HG02840 (cell line): Measurements from ENCODE around the gene P4HTM.
"Not testable (repeated sequence)": the region's sequence is repeated elsewhere in the genome, so short reads cannot be mapped to it uniquely, and the experiment has no call there.

ENCODE experiments used
- ATAC-seq: cut with Tn5 transposase; IDR thresholded peaks from one replicate; pipeline ENCODE4 v1.9.1; 2021; ENCODE audit warnings: mild to moderate bottlenecking, moderate library complexity, moderate number of reproducible peaks; ENCODE audit not compliant: unreplicated experiment, low FRiP score

The P4HTM gene

DNA sequence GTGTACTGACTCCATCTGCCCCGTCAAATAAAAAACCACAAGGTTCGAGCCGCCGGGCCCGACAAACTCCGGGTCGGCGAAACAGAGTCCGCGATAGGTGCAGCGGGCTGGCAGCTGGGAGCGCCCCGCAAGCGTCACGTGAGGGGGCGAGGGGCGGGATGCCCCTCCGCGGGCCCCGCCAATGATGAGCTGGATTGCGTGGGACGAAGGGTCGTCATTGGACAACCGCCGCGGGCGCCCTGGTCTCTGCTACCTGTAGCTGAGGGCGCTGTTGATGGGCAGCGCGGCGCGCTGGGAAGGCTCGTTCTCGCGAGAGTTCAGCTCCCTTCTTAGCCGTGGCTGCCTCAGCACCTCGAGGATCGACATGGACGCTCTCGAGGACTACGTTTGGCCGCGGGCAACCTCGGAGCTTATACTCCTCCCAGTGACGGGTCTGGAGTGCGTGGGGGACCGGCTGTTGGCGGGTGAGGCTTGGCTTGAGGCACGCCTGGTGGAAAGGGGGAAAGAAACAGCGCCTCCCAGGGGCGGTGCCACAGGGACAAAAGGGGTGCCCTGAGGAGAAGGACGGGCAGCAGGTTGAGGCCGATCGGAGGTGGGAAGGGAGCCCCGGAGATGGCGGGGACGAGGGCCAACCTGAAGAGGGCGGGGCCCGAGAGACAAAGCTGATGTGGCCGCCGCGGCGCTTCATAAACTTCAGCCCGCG lies 17.2 kb downstream of the P4HTM start, which contains the start of gene WDR6:
WDR6 (plus strand) TSS at position 324 of the 703 bp plus-strand sequence; CDS start at position 365, 41 bp downstream.
- ATAC-seq: peak; percentile 87

DNA sequence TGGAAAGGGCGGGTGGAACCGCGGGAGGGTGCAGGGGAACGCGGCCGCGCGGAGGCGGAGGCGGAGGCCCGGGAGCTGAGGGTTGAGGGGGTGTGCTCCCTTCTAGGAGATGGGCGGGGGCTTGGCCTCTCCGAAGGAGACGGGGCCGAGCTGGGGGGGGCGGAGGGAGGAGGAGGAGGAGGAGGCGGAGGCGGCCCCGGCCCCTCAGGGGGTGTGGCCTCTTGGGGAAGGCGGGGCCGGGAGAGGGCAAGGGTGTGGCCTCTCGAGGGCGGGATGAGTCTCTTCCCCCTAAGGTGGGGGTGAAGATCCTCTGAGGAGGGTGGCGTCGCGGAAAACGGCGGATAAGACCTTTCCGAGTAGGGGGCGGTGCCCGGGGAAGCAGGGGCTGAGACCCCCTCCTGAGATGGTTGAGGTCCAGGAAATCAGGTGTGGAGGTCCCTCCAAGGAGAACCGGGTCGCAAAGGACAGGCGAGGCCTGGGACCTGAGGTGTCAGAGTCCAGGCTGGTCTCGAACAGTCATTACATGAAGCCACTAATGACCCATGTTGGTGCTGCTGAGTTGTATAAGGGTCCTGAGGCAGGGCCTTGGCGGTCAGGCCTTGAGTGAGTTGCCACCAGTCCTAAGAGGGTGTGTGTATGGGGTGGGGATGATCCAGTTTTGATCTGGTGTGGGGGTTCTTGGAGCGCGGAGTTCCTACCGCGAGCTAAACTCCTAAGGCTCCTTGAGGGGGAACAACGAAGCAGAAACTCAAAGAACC lies 17.9 kb downstream of the P4HTM start:
- peak; percentile 31 for ATAC-seq

DNA sequence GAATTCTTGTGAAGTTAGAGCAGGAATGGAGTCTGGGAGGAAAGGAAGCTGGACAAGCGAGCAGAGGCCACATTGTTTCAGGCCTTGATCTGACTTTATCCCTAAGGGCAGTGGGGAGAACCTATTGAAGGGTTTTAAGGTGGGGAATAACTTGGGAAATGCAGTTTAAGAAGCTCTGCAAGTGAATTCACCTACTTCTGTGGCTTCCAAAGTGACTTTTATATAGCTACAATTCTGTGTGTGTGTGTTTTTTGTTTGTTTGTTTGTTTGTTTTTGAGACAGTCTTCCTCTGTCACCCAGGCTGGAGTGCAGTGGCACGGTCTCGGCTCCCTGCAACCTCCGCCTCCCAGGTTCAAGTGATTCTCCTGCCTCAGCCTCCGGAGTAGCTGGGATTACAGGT lies 18.6 kb downstream of the P4HTM start:
- not testable (repeated sequence) for ATAC-seq

DNA sequence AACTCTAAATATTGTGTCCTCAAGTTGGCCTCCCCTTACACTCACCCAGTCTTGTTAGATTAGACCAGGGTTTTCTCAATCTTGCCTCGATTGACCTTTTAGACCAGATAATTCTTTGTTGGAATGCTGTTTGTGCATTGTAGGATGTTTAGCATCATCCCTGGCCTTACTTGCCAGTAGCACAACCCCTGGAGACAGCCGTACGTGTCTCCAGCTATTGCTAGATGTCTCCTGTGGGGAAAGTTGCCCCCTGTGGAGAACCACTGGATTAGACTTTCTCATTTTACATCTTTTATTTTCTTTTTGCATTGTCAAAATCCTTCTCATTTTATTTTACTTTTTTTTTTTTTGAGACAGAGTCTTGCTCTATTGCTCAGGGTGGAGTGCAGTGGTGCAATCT lies 19.4 kb downstream of the P4HTM start:
- ATAC-seq: no peak

DNA sequence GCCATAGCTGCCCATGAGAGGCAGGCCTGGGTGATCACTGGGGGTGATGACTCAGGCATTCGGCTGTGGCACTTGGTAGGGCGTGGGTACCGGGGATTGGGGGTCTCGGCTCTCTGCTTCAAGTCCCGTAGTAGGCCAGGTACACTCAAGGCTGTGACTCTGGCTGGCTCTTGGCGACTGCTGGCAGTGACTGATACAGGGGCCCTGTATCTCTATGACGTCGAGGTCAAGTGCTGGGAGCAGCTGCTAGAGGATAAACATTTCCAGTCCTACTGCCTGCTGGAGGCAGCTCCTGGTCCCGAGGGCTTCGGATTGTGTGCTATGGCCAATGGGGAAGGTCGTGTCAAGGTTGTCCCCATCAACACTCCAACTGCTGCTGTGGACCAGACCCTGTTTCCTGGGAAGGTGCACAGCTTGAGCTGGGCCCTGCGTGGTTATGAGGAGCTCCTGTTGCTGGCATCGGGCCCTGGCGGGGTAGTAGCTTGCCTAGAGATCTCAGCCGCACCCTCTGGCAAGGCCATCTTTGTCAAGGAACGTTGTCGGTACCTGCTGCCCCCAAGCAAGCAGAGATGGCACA lies 22.5 kb downstream of the P4HTM start:
- ATAC-seq: no peak

DNA sequence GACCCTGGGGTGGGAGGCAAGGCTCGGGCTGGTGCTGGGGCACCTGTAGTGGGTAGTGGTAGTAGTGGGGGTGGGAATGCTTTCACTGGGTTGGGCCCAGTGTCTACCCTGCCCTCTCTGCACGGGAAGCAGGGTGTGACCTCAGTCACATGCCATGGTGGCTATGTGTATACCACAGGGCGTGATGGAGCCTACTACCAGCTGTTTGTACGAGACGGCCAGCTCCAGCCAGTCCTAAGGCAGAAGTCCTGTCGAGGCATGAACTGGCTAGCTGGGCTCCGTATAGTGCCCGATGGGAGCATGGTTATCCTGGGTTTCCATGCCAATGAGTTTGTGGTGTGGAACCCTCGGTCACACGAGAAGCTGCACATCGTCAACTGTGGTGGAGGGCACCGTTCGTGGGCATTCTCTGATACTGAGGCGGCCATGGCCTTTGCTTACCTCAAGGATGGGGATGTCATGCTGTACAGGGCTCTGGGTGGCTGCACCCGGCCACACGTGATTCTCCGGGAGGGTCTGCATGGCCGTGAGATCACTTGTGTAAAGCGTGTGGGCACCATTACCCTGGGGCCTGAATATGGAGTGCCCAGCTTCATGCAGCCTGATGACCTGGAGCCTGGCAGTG lies 23.2 kb downstream of the P4HTM start:
- no peak for ATAC-seq

DNA sequence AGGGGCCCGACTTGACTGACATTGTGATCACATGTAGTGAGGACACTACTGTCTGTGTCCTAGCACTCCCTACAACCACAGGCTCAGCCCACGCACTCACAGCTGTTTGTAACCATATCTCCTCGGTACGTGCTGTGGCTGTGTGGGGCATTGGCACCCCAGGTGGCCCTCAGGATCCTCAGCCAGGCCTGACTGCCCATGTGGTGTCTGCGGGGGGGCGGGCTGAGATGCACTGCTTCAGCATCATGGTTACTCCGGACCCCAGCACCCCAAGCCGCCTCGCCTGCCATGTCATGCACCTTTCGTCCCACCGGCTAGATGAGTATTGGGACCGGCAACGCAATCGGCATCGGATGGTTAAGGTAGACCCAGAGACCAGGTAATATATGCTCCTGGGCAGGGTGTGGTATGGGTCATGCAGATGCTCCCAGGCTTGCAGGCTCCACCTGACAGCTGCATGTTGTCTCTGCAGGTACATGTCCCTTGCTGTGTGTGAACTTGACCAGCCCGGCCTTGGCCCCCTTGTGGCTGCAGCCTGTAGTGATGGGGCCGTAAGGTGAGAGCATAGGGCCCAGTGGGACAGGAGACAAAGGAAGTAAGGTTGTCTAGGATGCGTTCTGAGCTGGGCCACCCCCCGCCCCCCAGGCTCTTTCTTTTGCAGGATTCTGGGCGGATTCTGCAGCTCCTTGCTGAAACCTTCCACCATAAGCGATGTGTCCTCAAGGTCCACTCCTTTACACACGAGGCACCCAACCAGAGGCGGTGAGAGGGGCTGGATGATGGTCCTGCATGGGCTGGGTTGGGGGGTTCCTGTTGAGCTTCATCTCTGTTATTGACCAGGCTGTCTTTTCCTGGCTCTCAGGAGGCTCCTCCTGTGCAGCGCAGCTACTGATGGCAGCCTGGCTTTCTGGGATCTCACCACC lies 24.0 kb downstream of the P4HTM start:
- no peak for ATAC-seq

DNA sequence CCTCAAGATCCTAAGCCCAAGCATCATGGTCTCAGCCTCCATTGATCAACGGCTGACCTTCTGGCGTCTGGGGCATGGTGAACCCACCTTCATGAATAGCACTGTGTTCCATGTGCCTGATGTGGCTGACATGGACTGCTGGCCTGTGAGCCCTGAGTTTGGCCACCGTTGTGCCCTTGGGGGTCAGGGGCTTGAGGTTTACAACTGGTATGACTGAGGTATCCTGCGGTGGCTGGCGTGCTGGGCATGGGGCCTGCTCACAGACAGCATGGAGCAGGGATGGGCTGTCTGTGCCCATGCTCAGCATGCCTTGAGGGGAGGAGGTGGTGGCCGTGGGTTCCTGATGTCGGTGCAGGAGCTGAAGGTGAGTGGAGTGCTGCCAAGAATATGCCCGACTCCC lies 25.0 kb downstream of the P4HTM start:
- no peak for ATAC-seq

DNA sequence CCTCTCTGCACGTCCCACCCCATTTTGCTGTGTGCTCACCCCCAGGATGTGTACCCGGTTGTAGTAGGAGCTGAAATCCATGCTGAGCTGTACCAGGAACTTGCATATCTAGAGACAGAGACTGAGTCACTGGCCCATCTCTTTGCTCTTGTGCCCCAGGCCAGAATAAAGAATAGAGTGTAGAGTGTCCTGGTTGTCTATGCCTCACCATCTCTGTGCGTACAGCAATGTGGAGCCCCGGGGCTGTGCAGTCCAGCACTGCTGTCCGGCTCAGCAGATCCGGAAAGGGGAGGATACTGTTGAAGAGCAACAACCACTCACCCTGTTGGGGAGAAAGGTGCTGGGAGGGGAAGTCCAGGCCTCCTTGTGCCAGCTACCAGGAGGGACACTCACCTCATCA lies 25.7 kb downstream of the P4HTM start:
- ATAC-seq: no peak

DNA sequence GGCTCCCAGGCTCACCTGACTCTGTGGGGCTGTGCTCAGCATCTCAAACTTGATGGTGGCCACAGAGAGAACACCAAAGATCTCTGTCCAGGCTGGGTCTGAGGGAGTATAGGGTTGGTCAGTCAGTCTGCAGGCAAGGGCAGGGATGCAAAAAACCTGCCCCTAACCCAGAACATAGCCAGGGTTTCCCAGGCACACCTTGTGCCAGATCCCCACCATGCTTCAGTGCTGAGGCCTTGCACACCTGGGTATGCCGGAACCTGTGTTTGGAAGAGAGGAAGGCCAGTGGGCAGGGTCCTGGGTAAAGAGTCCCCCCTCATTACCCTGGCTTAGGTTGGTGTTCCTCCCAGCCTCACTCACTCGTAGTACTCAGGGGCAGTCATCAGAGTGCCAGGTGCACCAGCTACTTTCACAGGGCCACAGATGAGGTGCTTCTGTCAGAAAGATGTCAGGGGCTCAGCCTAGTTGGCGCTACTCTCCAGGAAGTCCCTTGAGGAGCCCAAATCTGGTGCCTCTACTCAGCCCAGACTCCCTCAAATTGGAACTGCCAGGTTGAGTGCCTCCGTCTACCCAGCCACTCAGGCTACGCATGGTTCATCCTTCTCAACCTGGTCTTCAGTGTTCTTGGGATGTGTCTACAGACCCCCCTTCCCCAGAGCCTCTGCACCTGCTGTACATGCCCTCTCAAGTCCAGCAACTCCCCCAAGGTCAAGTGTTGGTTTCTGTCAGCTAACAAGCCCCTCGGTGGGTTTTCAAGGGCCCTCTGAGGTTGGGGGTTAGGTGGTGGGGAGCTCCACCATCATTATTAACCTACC lies 26.6 kb downstream of the P4HTM start:
- no peak for ATAC-seq

DNA sequence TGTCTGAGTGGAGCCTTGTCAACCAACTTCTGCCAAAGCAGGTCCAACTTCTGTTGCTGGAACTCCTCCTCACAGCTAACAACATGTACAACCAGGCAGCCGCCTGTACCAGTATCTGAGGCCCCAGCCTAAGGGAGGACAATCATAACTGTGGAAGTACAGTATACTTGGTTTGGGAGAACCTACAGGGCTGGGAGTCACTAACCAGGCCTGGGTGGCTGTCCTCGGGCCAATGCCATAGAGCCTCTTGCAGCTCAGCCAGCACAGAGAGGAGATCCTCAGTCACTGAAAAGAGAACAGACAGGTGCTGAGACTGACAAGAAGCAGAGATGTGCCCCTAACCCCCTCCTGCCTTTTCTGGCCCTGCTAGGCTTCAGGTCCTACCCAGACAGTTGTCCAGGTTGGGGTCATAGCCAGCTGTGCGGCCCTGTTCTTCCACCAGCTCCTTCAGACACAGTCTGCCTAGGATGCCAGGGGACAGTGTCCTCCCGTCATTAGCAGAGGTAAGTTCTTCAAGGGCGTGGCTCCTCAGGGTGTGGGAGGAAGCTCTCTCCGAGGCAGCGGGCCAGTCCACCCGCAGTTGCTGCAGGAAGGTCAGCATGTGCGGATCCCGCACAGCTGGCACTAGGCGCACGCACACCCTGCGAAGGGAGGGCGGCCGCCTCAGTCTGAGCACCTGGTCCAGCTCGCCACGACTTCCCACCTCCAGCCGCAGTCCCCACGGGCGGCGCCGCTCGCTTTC lies 27.4 kb downstream of the P4HTM start:
- ATAC-seq: no peak

DNA sequence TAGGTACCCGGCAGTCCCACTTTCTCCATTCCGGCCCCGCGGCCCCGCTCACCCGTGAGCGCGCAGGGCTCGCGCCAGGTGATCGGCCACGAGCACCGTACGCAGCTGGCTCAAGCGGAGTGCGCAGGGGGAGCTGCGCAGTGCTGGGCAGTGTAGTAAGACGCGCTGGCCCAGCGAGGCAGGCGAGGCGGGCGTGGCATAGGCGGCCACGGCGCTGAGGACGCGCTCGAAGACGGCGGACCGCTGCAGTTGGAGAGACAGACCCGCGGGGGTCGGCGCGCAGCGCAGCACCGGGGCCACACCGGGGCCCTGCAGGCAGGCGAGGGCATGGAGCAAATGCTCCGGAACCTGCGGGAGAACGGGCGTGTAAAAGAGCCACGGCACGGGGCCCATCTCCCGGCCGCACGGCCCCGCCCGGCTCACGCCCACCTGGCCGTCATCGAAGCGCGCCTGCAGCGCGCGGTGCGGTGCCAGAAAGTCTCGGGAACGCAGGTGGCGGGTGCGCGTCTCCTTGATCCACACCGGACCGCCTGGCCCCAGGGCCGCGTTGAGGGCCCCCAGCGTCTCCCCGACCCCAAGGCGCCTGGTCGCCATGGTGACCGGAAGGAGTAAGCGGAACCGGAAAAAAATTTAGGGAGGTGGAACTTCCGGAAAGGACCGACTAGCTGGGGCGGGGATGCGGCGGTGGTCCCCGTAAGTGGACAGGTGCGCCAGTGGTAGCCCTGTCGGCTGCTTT lies 28.1 kb downstream of the P4HTM start, which contains the start of gene DALRD3:
DALRD3 (minus strand) TSS at position 610 of the 736 bp plus-strand sequence; CDS start at position 594, 16 bp downstream.
- ATAC-seq: no peak

DNA sequence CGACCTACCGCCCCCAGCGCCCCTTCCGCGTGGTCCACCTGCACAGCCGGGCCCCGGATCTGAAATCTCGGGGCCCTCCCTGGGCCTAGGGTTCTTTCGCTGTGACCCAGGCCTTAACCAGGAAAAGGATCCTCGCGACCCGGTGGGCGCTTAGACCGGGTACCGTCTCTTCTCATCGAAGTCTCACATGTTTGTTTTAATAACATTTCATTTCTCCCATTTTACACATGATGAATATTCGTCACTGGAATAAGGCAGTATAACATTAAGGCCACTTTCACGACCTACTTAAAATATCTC lies 28.6 kb downstream of the P4HTM start:
- no peak for ATAC-seq

DNA sequence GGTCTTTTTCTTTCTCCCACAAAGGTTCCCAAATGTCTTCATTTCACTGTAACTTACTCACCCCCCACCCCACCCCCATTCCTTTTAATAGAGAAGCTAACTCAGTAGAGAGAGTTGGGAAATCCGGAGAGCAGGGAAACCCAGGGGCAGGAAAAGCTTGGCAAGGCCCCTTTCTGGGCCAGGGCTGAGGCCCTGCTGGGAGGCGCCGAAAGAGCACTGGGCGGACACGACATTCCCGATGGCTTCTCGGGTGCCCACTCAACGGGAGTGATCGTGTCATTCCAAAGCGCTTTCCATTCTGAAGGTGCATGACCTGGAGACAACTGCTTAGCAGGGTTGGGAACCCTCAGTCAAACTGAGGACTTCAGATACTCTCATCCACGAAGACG lies 29.9 kb downstream of the P4HTM start:
- ATAC-seq: no peak

DNA sequence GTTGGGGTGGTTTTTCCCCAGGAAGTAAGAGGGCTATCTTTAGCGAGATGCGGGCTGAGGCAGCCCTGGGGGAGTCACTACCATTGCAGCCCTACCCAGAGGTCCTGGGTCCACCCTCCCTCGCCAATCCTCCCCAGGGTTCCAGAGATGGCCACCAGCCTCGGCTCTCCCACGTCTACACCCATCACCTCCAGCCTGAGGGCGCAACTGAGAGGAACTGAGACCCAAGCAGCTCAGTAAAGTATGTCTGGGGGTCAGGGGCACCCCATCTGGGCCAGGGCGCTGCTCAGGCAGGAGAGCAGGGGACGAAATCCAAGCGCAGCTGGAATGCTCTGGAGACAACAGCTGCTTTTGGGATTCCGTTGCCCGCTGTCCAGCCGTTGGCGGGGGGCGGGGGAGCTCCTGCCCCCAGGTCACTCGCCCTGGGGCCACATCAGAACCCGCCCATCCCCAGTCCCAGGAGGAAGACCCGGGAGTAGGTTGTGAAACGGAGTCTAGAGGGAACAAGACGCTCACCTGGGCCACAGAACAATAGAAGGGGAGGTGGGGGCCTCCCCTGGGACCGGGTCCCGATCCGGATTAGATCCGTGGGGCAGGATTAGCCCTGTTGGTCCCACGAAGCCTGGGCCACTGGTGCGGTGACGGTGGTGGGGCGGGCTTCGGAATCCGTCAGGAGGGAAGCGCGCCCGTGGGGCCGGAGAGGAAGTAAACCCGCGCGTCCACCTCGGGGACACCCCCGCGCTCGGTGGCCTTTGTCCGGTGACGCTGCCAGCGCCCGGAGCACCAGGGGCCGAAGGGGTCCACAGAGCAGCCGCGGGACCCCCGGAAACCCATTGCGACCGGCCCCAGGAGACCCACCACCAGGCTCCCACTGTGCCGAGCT lies 30.5 kb downstream of the P4HTM start:
- no peak for ATAC-seq

DNA sequence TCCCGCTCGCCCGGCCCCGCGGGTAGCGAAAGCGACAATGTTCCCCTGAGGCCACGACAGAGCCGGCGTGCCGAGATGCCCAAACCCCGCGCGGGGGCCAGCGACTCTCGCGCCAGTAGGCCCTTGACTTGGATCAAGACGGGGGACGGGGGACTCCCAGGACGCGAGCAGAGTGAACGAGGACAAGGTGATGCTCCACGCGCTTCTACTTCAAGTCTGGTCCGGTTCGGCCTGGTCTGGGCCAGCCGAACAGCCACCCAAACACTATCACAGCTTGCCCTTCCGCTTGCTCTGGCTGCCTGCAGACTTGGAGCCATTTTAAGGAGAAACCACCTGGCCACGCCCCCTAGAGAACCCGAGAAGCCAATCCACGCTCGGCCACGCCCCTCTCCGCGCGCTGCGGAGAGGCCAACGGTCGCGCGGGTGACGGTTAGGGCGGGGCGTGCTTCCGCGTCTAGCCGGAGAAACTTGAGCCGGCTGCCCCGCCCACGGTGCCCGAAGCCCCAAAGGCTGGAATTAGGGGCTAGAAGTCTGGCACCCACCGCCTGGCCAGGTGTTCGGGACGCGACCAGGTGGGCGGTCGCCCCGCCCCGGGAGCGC lies 31.3 kb downstream of the P4HTM start:
- peak; percentile 50 for ATAC-seq
